Measurements from ENCODE around the gene HCN3. TPM values are rescaled to one million over a fixed set of nuclear protein-coding genes. Genes with fewer than 3 reads are reported as not detected.

The HCN3 gene
- total RNA-seq, 1 experiment from 2014 or later: 3.3 TPM

GRCh38 chr1:155301342-155301841 is 24.1 kb downstream of the HCN3 start, which contains the start of gene PKLR:
TSS of gene PKLR (minus strand) at chr1:155301438. CDS start at chr1:155301395, 43 bp downstream.
- DNase-seq (ENCODE audit: low spot score): no peak
- in situ Hi-C loops (cut with HindIII; ENCODE audit: low sequenced_read_pairs): no loop called here

GRCh38 chr1:155304558-155305063 is 27.3 kb downstream of the HCN3 start:
- no peak for DNase-seq (ENCODE audit: low spot score)
- in situ Hi-C loops (cut with HindIII; ENCODE audit: low sequenced_read_pairs): no loop called here

GRCh38 chr1:155305881-155306391 is 28.7 kb downstream of the HCN3 start:
- in situ Hi-C loops (cut with HindIII; ENCODE audit: low sequenced_read_pairs): no loop called here
- no peak for DNase-seq (ENCODE audit: low spot score)

GRCh38 chr1:155307247-155307740 is 30.0 kb downstream of the HCN3 start:
- in situ Hi-C loops (cut with HindIII; ENCODE audit: low sequenced_read_pairs): no loop called here

GRCh38 chr1:155308493-155309422 is 31.5 kb downstream of the HCN3 start, which contains the start of gene FDPS:
TSS of gene FDPS (plus strand) at chr1:155308866. CDS start at chr1:155309790, 924 bp downstream.
- in situ Hi-C loops (cut with HindIII; ENCODE audit: low sequenced_read_pairs): no loop called here
- DNase-seq (ENCODE audit: low spot score): peak; percentile 100

More at GRCh38 chr1:155307247-155307740, 30.0 kb downstream of the HCN3 start:
- peak; percentile 39 for DNase-seq (ENCODE audit: low spot score)

GRCh38 chr1:155309423-155310021 is 32.3 kb downstream of the HCN3 start:
- in situ Hi-C loops (cut with HindIII; ENCODE audit: low sequenced_read_pairs): no loop called here
- no peak for DNase-seq (ENCODE audit: low spot score)

GRCh38 chr1:155313261-155313660 is 36.0 kb downstream of the HCN3 start:
- in situ Hi-C loops (cut with HindIII; ENCODE audit: low sequenced_read_pairs): no loop called here

GRCh38 chr1:155316922-155317321 is 39.7 kb downstream of the HCN3 start:
- no peak for DNase-seq (ENCODE audit: low spot score)
- in situ Hi-C loops (cut with HindIII; ENCODE audit: low sequenced_read_pairs): no loop called here

More at GRCh38 chr1:155313261-155313660, 36.0 kb downstream of the HCN3 start:
- DNase-seq (ENCODE audit: low spot score): no peak

- in situ Hi-C loops (cut with HindIII; ENCODE audit: low sequenced_read_pairs): no loop called here
- DNase-seq (ENCODE audit: low spot score): no peak
Measured at GRCh38 chr1:155318082-155318481, 40.8 kb downstream of the HCN3 start.

- in situ Hi-C loops (cut with HindIII; ENCODE audit: low sequenced_read_pairs): no loop called here
- no peak for DNase-seq (ENCODE audit: low spot score)
Measured at GRCh38 chr1:155319536-155319935, 42.3 kb downstream of the HCN3 start.

GRCh38 chr1:155320252-155320651 is 43.0 kb downstream of the HCN3 start:
- no peak for DNase-seq (ENCODE audit: low spot score)
- in situ Hi-C loops (cut with HindIII; ENCODE audit: low sequenced_read_pairs): no loop called here

- in situ Hi-C loops (cut with HindIII; ENCODE audit: low sequenced_read_pairs): no loop called here
Measured at GRCh38 chr1:155320661-155321617, 43.7 kb downstream of the HCN3 start, which contains the start of gene RUSC1. TSS of gene RUSC1 (plus strand) at chr1:155320894. CDS start at chr1:155321774, 880 bp downstream.

GRCh38 chr1:155321639-155322503 is 44.6 kb downstream of the HCN3 start:
- peak; percentile 67 for DNase-seq (ENCODE audit: low spot score)

More at GRCh38 chr1:155320661-155321617, 43.7 kb downstream of the HCN3 start, which contains the start of gene RUSC1:
- peak; percentile 93 for DNase-seq (ENCODE audit: low spot score)

GRCh38 chr1:155322571-155322952 is 45.3 kb downstream of the HCN3 start:
- peak; percentile 52 for DNase-seq (ENCODE audit: low spot score)
- in situ Hi-C loops (cut with HindIII; ENCODE audit: low sequenced_read_pairs): no loop called here

More at GRCh38 chr1:155321639-155322503, 44.6 kb downstream of the HCN3 start:
- in situ Hi-C loops (cut with HindIII; ENCODE audit: low sequenced_read_pairs): no loop called here

- in situ Hi-C loops (cut with HindIII; ENCODE audit: low sequenced_read_pairs): no loop called here
Measured at GRCh38 chr1:155322953-155323728, 45.9 kb downstream of the HCN3 start.

GRCh38 chr1:155323729-155324036 is 46.4 kb downstream of the HCN3 start:
- in situ Hi-C loops (cut with HindIII; ENCODE audit: low sequenced_read_pairs): no loop called here
- peak; percentile 58 for DNase-seq (ENCODE audit: low spot score)

More at GRCh38 chr1:155322953-155323728, 45.9 kb downstream of the HCN3 start:
- peak; percentile 83 for DNase-seq (ENCODE audit: low spot score)
